Endothelial cell of umbilical vein (primary cell): ENCODE data around the gene RTKN2. TPM values are rescaled to one million over a fixed set of nuclear protein-coding genes. Genes with fewer than 3 reads are reported as not detected.

Source experiments
- BruUV-seq: library from RNA; stranded (reverse); fragments of 400-500 nt; replicated peaks from 2 replicates; lab custom pipeline; 2021; lab: Mats Ljungman, UMichigan
- CTCF ChIA-PET: fragments of 300-600, 350-600 bp; sonication (Branson Sonifier 250); formaldehyde crosslinking; loops from one replicate; lab custom pipeline; 2021; ENCODE audit warnings: antibody characterized with exemption, inconsistent platforms; lab: Charles Lee
- POLR2A ChIA-PET: fragments of 300-600, 350-600 bp; sonication (Branson Sonifier 250); formaldehyde crosslinking; loops from one replicate; lab custom pipeline; 2021; ENCODE audit warnings: antibody characterized with exemption, inconsistent platforms; lab: Charles Lee
- DNase-seq: peaks from one replicate; pipeline ENCODE4 v3.0.0-alpha.2; 2011; ENCODE audit warnings: low read depth, low spot score
- FAIRE-seq: peaks from 2 replicates; lab custom pipeline; 2011; peaks lifted over from hg19 to GRCh38; lab: Jason Lieb, UNC
- H2AFZ ChIP-seq: 2 replicates; pipeline ENCODE4 v1.6.0; 2012; ENCODE audit warnings: low read depth, low read length, control low read depth, inconsistent platforms
- H3K27ac ChIP-seq: 2 replicates; pipeline ENCODE4 v1.5.1; 2011; ENCODE audit warnings: low read depth, mild to moderate bottlenecking, control low read depth, low read length, moderate library complexity; ENCODE audit not compliant: insufficient read depth
- H3K27me3 ChIP-seq, 2 experiments: 2 replicates each; pipeline versions ENCODE4 v1.6.0 to v1.6.1; 2011; ENCODE audit warnings: low read length in 2 of 2, mixed read lengths in 1 of 2; ENCODE audit not compliant: control insufficient read depth in 2 of 2, insufficient read depth in 2 of 2
- H3K36me3 ChIP-seq, 2 experiments: 2 replicates in 1 of 2; 3 replicates in 1 of 2; pipeline ENCODE4 v1.5.1; 2011; ENCODE audit warnings: low read length in 2 of 2, mild to moderate bottlenecking in 1 of 2, moderate library complexity in 1 of 2; ENCODE audit not compliant: control insufficient read depth in 2 of 2, insufficient read depth in 2 of 2; ENCODE audit errors: extremely low read depth in 1 of 2
- H3K4me1 ChIP-seq: 3 replicates; pipeline ENCODE4 v1.5.1; 2011; ENCODE audit warnings: mild to moderate bottlenecking, low read length; ENCODE audit not compliant: control insufficient read depth, insufficient read depth; ENCODE audit errors: extremely low read depth
- H3K4me2 ChIP-seq: 2 replicates; pipeline ENCODE4 v1.6.1; 2011; ENCODE audit warnings: low read length, control low read depth, mixed read lengths; ENCODE audit not compliant: insufficient read depth
- H3K4me3 ChIP-seq, 3 experiments: fragments of 200-600 bp in 1 of 3; sonication (generic), shearing (Covaris generic) in 1 of 3; replicated peaks in 1 of 3; 2 replicates each; pipeline ENCODE4 v1.5.1; 2011 to 2016; ENCODE audit warnings: control low read depth in 3 of 3, low read length in 3 of 3, mild to moderate bottlenecking in 2 of 3, inconsistent platforms in 1 of 3, low read depth in 1 of 3, moderate library complexity in 1 of 3; ENCODE audit not compliant: insufficient read depth in 1 of 3
- H3K79me2 ChIP-seq: 2 replicates; pipeline ENCODE4 v1.6.0; 2012; ENCODE audit warnings: low read length, inconsistent platforms; ENCODE audit not compliant: control insufficient read depth, insufficient read depth
- H3K9ac ChIP-seq: replicated peaks from 2 replicates; pipeline ENCODE3; 2011; ENCODE audit warnings: low read length, control low read depth; ENCODE audit not compliant: insufficient read depth; ENCODE audit errors: extremely low read depth
- H3K9me1 ChIP-seq: replicated peaks from 3 replicates; pipeline ENCODE4 v1.6.0; 2011; ENCODE audit warnings: mild to moderate bottlenecking, low read length; ENCODE audit not compliant: control insufficient read depth, insufficient read depth; ENCODE audit errors: extremely low read depth
- H3K9me3 ChIP-seq: replicated peaks from 2 replicates; pipeline ENCODE4 v1.5.1; 2012; ENCODE audit warnings: low read length, inconsistent platforms; ENCODE audit not compliant: control insufficient read depth, insufficient read depth
- H4K20me1 ChIP-seq: replicated peaks from 2 replicates; pipeline ENCODE3; 2011; ENCODE audit warnings: mild to moderate bottlenecking, low read length; ENCODE audit not compliant: control insufficient read depth, insufficient read depth; ENCODE audit errors: extremely low read depth
- CTCF ChIP-seq, 2 donors: IDR thresholded peaks; 1 replicate in 1 of 2; 2 replicates in 1 of 2; pipeline ENCODE4 v1.5.1; 2011; ENCODE audit warnings: low read length in 2 of 2, mild to moderate bottlenecking in 2 of 2, moderate library complexity in 2 of 2, control low read depth in 1 of 2, inconsistent platforms in 1 of 2, low read depth in 1 of 2; ENCODE audit not compliant: insufficient read depth in 1 of 2; ENCODE audit errors: extremely low read depth in 1 of 2
- EZH2 ChIP-seq: IDR thresholded peaks from 2 replicates; pipeline ENCODE4 v1.6.1; 2012; ENCODE audit warnings: borderline replicate concordance, low read depth, mild to moderate bottlenecking, moderate library complexity, low read length, inconsistent platforms; ENCODE audit not compliant: severe bottlenecking
- FOS ChIP-seq: IDR thresholded peaks from 2 replicates; pipeline ENCODE4 v1.6.1; 2011; ENCODE audit warnings: mild to moderate bottlenecking, low read length, moderate library complexity, borderline replicate concordance; ENCODE audit not compliant: insufficient read depth
- GATA2 ChIP-seq: IDR thresholded peaks from 2 replicates; pipeline ENCODE4 v1.7.0; 2011; ENCODE audit warnings: low read depth, mild to moderate bottlenecking, moderate library complexity, mixed read lengths, low read length; ENCODE audit not compliant: insufficient read length, insufficient read depth
- JUN ChIP-seq: IDR thresholded peaks from 2 replicates; pipeline ENCODE4 v1.6.1; 2011; ENCODE audit warnings: borderline replicate concordance, low read depth; ENCODE audit not compliant: insufficient read length, insufficient read depth
- MYC ChIP-seq: IDR thresholded peaks from one replicate; pipeline ENCODE4 v1.6.1; 2011; ENCODE audit warnings: mild to moderate bottlenecking, low read depth, low read length
- POLR2A ChIP-seq: IDR thresholded peaks from 2 replicates; pipeline ENCODE4 v1.6.1; 2012; ENCODE audit warnings: low read depth, mild to moderate bottlenecking, control low read depth, low read length
- dilution Hi-C: fragments of 300-500 bp; cut with MboI; formaldehyde crosslinking; loops from one replicate; pipeline ENCODE4 v1.15.0; 2019; ENCODE audit warnings: low sequenced_read_pairs; ENCODE audit not compliant: extremely low pct_ligation_motif_present
- intact Hi-C: fragments of 100-400 bp; cut with micrococcal nuclease; formaldehyde crosslinking; loops from one replicate; pipeline ENCODE4 v1.10.0; 2022
- polyA plus RNA-seq, 4 experiments: library from polyadenylated mRNA; depleted of rRNA in 3 of 4; stranded (reverse) in 3 of 4; unstranded in 1 of 4; fragments of >200 nt; gene quantifications; 2 replicates each; pipeline versions ENCODE4 v1.2.1 to v1.2.3, GENCODE V29; 2011 to 2012; ENCODE audit warnings: missing spikeins in 1 of 4
- total RNA-seq: library from RNA; stranded (reverse); gene quantifications from 2 replicates; pipeline ENCODE4 v1.2.3, GENCODE V29; 2021

Gene RTKN2
- total and polyA plus RNA-seq, 2 donors (not counting 3 experiments of a cell fraction or from before 2014, with no cell fraction given) = 0.65 to 4.8 TPM

GRCh38 chr10:62278441-62278910 lies 9.8 kb upstream of the RTKN2 start:
- intact Hi-C loops = no loop called here
- H2AFZ ChIP-seq = no peak overlapping the region

GRCh38 chr10:62277971-62278370 lies 9.3 kb upstream of the RTKN2 start:
- Histone ChIP-seq H3K36me3 (no peaks in the 10 kb centered on the region), H3K4me3 (no peak overlapping the region), H3K4me2 (no peak overlapping the region), H3K27ac (no peak overlapping the region), H3K27me3 (no peaks in the 10 kb centered on the region), H3K9me3 (no peaks in the 10 kb centered on the region), H2AFZ (no peak overlapping the region), H4K20me1 (no peaks in the 10 kb centered on the region), H3K9ac (no peak overlapping the region), H3K4me1 (no peaks in the 10 kb centered on the region), H3K9me1 (no peaks in the 10 kb centered on the region), H3K79me2 (no peaks in the 10 kb centered on the region)
- intact Hi-C loops (no loop called here), dilution Hi-C loops (no loop called here)
- CTCF ChIA-PET = interaction anchor here (0.9 kb wide), 1 partner anchor 13 kb away, joined by 3 read pairs; no protein-coding TSS in a partner anchor
- BruUV-seq = no TSS peak
- FAIRE-seq (no peak), DNase-seq (no peak)
- TF ChIP-seq GATA2 (no peak), POLR2A (no peak), MYC (no peak), FOS (no peak), JUN (no peak), EZH2 (no peak)
- POLR2A ChIA-PET = no interaction called here

More at GRCh38 chr10:62278441-62278910, 9.8 kb upstream of the RTKN2 start:
- H3K27me3 ChIP-seq = no peaks in the 10 kb centered on the region
- H3K36me3 ChIP-seq = no peaks in the 10 kb centered on the region
- FAIRE-seq = no peak
- H3K4me1 ChIP-seq = no peaks in the 10 kb centered on the region
- CTCF ChIA-PET = no interaction called here
- H3K27ac ChIP-seq = no peak overlapping the region
- no peaks in the 10 kb centered on the region for H3K9me1 ChIP-seq
- POLR2A ChIA-PET = no interaction called here
- no peaks in the 10 kb centered on the region for H4K20me1 ChIP-seq
- no peaks in the 10 kb centered on the region for H3K9me3 ChIP-seq
- BruUV-seq = no TSS peak
- TF ChIP-seq CTCF (IDR thresholded peaks at IDR 0.05; ENCODE audit: extremely low read depth in 1 of 2, insufficient read depth in 1 of 2, low read depth in 1 of 2, low read length in 2 of 2) (no peak), POLR2A (no peak)
- dilution Hi-C loops = no loop called here
- no peak for DNase-seq
- no peak overlapping the region for H3K9ac ChIP-seq
- no peak overlapping the region for H3K4me2 ChIP-seq
- no peak overlapping the region for H3K4me3 ChIP-seq
- H3K79me2 ChIP-seq = no peaks in the 10 kb centered on the region
